Stimulated activated CD4-positive, alpha-beta T cell treated with anti-CD3 and anti-CD28 coated beads, Interleukin-4, amount 100 ng/mL, for 1 hour (primary cell): Measurements from ENCODE around the gene GALNT5.
"Not testable (repeated sequence)": the region's sequence is repeated elsewhere in the genome, so short reads cannot be mapped to it uniquely, and the experiment has no call there.

Source experiments
- DNase-seq: peaks from one replicate; pipeline ENCODE4 v3.0.0-alpha.2; 2020

GALNT5 gene

GRCh38 chr2:157257312-157258252, at the start of gene GALNT5:
Gene GALNT5 (plus strand): TSS chr2:157257705. CDS start chr2:157258083, 378 bp downstream.
- DNase-seq, result no peak

GRCh38 chr2:157216286-157216965, 41.1 kb upstream of the GALNT5 start:
- no peak for DNase-seq

- no peak for DNase-seq
Observed at GRCh38 chr2:157217409-157217808, 40.1 kb upstream of the GALNT5 start.

- no peak for DNase-seq
Observed at GRCh38 chr2:157218911-157219310, 38.6 kb upstream of the GALNT5 start.

- no peak for DNase-seq
Observed at GRCh38 chr2:157220502-157220901, 37.0 kb upstream of the GALNT5 start.

GRCh38 chr2:157221394-157221988, 36.0 kb upstream of the GALNT5 start:
- no peak for DNase-seq

GRCh38 chr2:157223624-157224205, 33.8 kb upstream of the GALNT5 start:
- DNase-seq, result no peak

GRCh38 chr2:157224448-157224847, 33.1 kb upstream of the GALNT5 start:
- not testable (repeated sequence) for DNase-seq

GRCh38 chr2:157227592-157227991, 29.9 kb upstream of the GALNT5 start:
- DNase-seq, result no peak

- DNase-seq, result no peak
Observed at GRCh38 chr2:157228946-157229345, 28.6 kb upstream of the GALNT5 start.

- no peak for DNase-seq
Observed at GRCh38 chr2:157229572-157229971, 27.9 kb upstream of the GALNT5 start.

GRCh38 chr2:157231476-157231875, 26.0 kb upstream of the GALNT5 start:
- DNase-seq, result no peak

GRCh38 chr2:157233506-157233905, 24.0 kb upstream of the GALNT5 start:
- no peak for DNase-seq

- DNase-seq, result no peak
Observed at GRCh38 chr2:157236404-157236803, 21.1 kb upstream of the GALNT5 start.

GRCh38 chr2:157238296-157238695, 19.2 kb upstream of the GALNT5 start:
- DNase-seq, result no peak

GRCh38 chr2:157244691-157245090, 12.8 kb upstream of the GALNT5 start:
- no peak for DNase-seq

- DNase-seq, result no peak
Observed at GRCh38 chr2:157245144-157245840, 12.2 kb upstream of the GALNT5 start.

GRCh38 chr2:157245846-157246764, 11.4 kb upstream of the GALNT5 start:
- DNase-seq, result peak; percentile 32

- no peak for DNase-seq
Observed at GRCh38 chr2:157246765-157247407, 10.6 kb upstream of the GALNT5 start.

- DNase-seq, result no peak
Observed at GRCh38 chr2:157250836-157251235, 6.7 kb upstream of the GALNT5 start.

GRCh38 chr2:157251932-157252331, 5.6 kb upstream of the GALNT5 start:
- DNase-seq, result no peak
